ENCODE data around the gene SERP2.

DNA sequence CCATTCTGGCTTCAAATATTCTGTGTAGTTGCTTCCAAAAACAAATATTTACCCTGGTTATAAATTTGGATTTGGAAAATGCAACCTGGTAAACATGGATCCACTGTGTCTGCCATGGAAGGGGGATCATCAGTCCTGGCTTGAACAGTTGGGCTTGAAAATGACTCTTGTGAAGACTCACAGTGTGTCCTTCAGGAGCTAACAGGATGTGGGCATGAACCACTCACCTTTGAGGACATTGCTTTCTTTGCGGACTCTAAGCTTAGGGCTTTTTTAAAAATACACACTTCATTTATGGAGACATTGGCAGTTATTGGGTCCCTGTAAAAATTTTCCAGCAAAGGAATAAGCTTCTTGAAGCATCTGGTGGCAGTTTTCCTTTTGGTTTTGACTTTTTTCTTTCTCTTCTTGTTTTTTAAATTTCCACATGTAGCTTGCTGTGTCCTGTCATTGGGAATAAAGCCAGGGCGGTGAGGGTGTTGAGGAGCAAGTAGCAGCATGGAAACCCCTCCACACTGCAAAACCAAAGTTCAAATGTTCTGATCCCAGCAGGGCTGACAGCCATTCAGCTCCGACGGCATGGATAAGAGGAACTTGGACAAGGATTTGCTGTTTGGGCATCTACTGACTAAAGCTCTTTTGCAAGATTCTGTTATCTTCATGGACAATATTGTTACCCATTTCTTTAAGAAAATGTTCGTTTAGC lies 39.5 kb upstream of the SERP2 start:
- TF ChIP-seq, protein P1, sequence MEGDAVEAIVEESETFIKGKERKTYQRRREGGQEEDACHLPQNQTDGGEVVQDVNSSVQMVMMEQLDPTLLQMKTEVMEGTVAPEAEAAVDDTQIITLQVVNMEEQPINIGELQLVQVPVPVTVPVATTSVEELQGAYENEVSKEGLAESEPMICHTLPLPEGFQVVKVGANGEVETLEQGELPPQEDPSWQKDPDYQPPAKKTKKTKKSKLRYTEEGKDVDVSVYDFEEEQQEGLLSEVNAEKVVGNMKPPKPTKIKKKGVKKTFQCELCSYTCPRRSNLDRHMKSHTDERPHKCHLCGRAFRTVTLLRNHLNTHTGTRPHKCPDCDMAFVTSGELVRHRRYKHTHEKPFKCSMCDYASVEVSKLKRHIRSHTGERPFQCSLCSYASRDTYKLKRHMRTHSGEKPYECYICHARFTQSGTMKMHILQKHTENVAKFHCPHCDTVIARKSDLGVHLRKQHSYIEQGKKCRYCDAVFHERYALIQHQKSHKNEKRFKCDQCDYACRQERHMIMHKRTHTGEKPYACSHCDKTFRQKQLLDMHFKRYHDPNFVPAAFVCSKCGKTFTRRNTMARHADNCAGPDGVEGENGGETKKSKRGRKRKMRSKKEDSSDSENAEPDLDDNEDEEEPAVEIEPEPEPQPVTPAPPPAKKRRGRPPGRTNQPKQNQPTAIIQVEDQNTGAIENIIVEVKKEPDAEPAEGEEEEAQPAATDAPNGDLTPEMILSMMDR (IDR thresholded peaks at IDR 0.05) = no peak
- TF ChIP-seq POLR2A (IDR thresholded peaks at IDR 0.05; ENCODE audit: low read length) = no peak
- TF ChIP-seq KDM1A (IDR thresholded peaks at IDR 0.05; ENCODE audit: low read depth) = no peak
- TF ChIP-seq SMC3 (IDR thresholded peaks at IDR 0.05) = no peak
- no peak for TF ChIP-seq REST (IDR thresholded peaks at IDR 0.05)
- TF ChIP-seq CHD2 (IDR thresholded peaks at IDR 0.05; ENCODE audit: low read length, partially characterized antibody) = no peak
- TF ChIP-seq CHD4 (IDR thresholded peaks at IDR 0.05; ENCODE audit: borderline replicate concordance) = no peak
- no peak for TF ChIP-seq POLR2AphosphoS2 (conservative IDR thresholded peaks at IDR 0.05; ENCODE audit: low read length)
- TF ChIP-seq GATA3 (IDR thresholded peaks at IDR 0.05; ENCODE audit: borderline replicate concordance) = no peak

Measured in A549 (cell line).